ENCODE measurements around the gene OVCA2.

The OVCA2 gene

DNA sequence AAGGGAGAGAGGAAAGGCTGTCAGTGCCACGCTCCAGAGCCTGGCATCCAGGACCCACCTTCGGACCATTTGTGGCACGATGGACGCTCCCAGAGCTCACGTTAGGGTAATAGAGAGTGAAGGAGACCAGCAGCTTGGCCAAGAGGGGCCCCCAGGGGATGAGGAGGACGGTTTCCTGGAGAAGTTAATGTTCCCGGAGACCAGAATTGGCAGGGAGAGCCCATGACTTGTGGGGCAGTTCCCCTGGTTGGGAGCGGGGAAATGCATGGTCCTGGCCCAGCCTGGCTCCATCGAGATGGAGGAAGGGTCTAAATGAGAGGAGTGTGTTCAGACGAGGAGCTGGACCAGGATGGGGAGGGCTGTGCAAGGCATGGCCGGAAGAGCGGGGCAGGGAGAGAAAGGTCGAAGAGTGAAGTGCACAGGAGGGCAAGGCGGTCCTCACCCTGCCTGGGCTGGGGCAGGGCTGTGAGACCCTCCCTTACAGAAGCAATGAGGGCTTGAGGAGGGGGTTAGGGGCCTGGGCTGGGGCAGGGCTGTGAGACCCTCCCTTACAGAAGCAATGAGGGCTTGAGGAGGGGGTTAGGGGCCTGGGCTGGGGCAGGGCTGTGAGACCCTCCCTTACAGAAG lies 10.2 kb downstream of the OVCA2 start:
- Histone ChIP-seq H3K4me1 (ENCODE audit: control insufficient read depth, insufficient read depth, low read length) (peaks cover 10% of the 10 kb centered on the region), H3K36me3 (ENCODE audit: control insufficient read depth in 2 of 2, insufficient read depth in 1 of 2, low read length in 2 of 2) (no peaks in the 10 kb centered on the region; a peak in 1 of 3 replicates), H3K4me3 (ENCODE audit: low read depth, low read length) (no peak overlapping the region), H3K27ac (ENCODE audit: extremely low read depth, low read depth, low read length) (no peak overlapping the region), H3K9me3 (ENCODE audit: control insufficient read depth, insufficient read depth, low read depth, low read length) (no peaks in the 10 kb centered on the region)
- ChIA-PET CTCF (interaction anchor here (0.6 to 1.9 kb wide), 5 partner anchors 26 to 231 kb away, joined by 3 to 5 read pairs (median 3); partner anchors contain the start of gene RTN4RL1), POLR2A (interaction anchor here (0.5 to 1.1 kb wide), 2 partner anchors 193 to 210 kb away, joined by 3 to 4 read pairs; no protein-coding TSS in a partner anchor)
- TF ChIP-seq IKZF3 (tag by site-specific recombination; IDR thresholded peaks at IDR 0.05) (peak; percentile 51; the same call in 1 of the 2 replicates), ZNF830 (tag by site-specific recombination; IDR thresholded peaks at IDR 0.05; ENCODE audit: low read depth) (no peak), YY2 (tag by site-specific recombination; IDR thresholded peaks at IDR 0.05) (no peak), ZNF341 (tag by site-specific recombination; IDR thresholded peaks at IDR 0.05; ENCODE audit: low read depth) (0 out of 2 replicates have a peak, but pooled peaks have one; percentile 17), ZBTB17 (tag by site-specific recombination; IDR thresholded peaks at IDR 0.05) (peak; percentile 66; the same call in 1 of the 2 replicates), ZNF169 (tag by site-specific recombination; IDR thresholded peaks at IDR 0.05) (no peak), ZNF600 (tag by site-specific recombination; IDR thresholded peaks at IDR 0.05) (peak; percentile 32; the same call in 1 of the 2 replicates), ZNF174 (tag by site-specific recombination; IDR thresholded peaks at IDR 0.05) (no peak), KLF8 (tag by site-specific recombination; IDR thresholded peaks at IDR 0.05) (no peak), ZNF677 (tag by site-specific recombination; IDR thresholded peaks at IDR 0.05) (no peak), OVOL3 (tag by site-specific recombination; IDR thresholded peaks at IDR 0.05) (no peak), ZNF112 (tag by site-specific recombination; IDR thresholded peaks at IDR 0.05) (no peak), ZFP69B (tag by site-specific recombination; IDR thresholded peaks at IDR 0.05) (no peak), ZFHX2 (tag by site-specific recombination; conservative IDR thresholded peaks at IDR 0.05) (no peak), ZNF274 (IDR thresholded peaks at IDR 0.05; ENCODE audit: low read length) (no peak), ZNF274 (tag by site-specific recombination; IDR thresholded peaks at IDR 0.05; ENCODE audit: borderline replicate concordance) (no peak), ZNF121 (tag by site-specific recombination; IDR thresholded peaks at IDR 0.05) (peak; percentile 94), BCL11B (tag by site-specific recombination; IDR thresholded peaks at IDR 0.05; ENCODE audit: low read depth) (peak; percentile 52; the same call in 1 of the 2 replicates), GLIS2 (tag by site-specific recombination; IDR thresholded peaks at IDR 0.05) (0 out of 2 replicates have a peak, but pooled peaks have one; percentile 18), ZNF621 (tag by site-specific recombination; IDR thresholded peaks at IDR 0.05) (no peak), ZNF701 (tag by site-specific recombination; IDR thresholded peaks at IDR 0.05) (no peak)
- TF ChIP-seq, protein P1, sequence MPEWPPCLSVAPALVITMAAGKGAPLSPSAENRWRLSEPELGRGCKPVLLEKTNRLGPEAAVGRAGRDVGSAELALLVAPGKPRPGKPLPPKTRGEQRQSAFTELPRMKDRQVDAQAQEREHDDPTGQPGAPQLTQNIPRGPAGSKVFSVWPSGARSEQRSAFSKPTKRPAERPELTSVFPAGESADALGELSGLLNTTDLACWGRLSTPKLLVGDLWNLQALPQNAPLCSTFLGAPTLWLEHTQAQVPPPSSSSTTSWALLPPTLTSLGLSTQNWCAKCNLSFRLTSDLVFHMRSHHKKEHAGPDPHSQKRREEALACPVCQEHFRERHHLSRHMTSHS (tag by site-specific recombination; IDR thresholded peaks at IDR 0.05) = no peak
- TF ChIP-seq, protein P2, sequence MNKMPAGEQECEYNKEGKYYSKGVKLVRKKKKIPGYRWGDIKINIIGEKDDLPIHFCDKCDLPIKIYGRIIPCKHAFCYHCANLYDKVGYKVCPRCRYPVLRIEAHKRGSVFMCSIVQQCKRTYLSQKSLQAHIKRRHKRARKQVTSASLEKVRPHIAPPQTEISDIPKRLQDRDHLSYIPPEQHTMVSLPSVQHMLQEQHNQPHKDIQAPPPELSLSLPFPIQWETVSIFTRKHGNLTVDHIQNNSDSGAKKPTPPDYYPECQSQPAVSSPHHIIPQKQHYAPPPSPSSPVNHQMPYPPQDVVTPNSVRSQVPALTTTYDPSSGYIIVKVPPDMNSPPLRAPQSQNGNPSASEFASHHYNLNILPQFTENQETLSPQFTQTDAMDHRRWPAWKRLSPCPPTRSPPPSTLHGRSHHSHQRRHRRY (tag by site-specific recombination; IDR thresholded peaks at IDR 0.05) = no peak

DNA sequence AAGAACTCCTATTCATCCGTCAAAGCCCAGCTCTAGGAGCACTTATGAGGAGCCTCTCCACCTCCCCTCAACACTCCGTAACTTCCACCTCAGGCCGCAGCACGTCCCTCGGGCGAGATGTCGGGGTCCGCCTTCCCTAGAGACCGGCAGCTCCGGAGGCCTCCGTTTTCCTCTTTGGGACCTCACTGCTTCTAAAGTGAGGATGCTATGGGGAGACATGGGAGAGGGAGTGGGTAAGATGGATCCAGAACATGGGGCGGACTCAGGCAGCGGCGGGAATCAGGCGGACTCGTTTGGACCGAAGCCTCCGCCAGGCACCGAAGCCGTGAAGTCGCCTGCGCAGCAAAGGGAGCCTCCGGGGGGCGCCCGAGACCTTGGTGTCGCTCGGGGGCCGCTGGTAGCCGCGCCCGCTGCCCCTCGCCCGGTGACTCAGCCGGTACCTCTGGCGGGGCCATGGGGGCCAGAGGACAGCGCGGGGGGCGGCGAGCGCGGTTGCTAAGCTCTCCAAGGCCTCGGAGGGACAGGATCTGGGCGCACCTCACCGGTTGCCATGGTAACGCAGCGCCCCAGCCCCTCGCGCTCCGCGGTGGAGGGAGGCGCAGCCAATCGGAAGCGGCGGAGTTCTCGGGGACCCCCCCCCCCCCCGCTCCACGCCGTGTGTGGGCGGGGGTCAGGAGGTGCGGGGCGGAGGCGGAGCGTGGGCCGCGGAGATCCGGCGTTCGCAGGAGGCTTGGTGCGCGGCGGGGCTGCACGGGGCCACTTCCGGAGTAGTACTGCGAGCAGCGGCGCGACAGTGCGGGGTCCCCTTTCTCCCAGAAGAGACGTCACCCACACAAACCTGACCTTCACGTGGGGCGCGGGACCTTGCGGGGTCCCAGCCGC lies 11.8 kb downstream of the OVCA2 start:
- CTCF ChIA-PET = interaction anchor here (0.6 to 4.5 kb wide), 37 partner anchors 8 to 866 kb away, joined by 3 to 143 read pairs (median 4); no protein-coding TSS in a partner anchor
- Histone ChIP-seq H3K4me1 (ENCODE audit: control insufficient read depth, insufficient read depth, low read length) (peaks cover 10% of the 10 kb centered on the region), H3K4me3 (ENCODE audit: low read depth, low read length) (peak overlapping the region; percentile 48), H3K9me3 (ENCODE audit: control insufficient read depth, insufficient read depth, low read depth, low read length) (no peaks in the 10 kb centered on the region), H3K36me3 (ENCODE audit: control insufficient read depth in 2 of 2, insufficient read depth in 1 of 2, low read length in 2 of 2) (no peaks in the 10 kb centered on the region), H3K27ac (ENCODE audit: extremely low read depth, low read depth, low read length) (no peak overlapping the region; the same call in 1 of the 2 replicates)
- POLR2A ChIA-PET = interaction anchor here (0.5 to 1.2 kb wide), 2 partner anchors 169 to 191 kb away, joined by 8 to 11 read pairs; no protein-coding TSS in a partner anchor
- TF ChIP-seq ZNF654 (tag by site-specific recombination; IDR thresholded peaks at IDR 0.05; ENCODE audit: low read depth) (peak; percentile 57), ZNF768 (tag by site-specific recombination; IDR thresholded peaks at IDR 0.05) (no peak), ZSCAN30 (tag by site-specific recombination; IDR thresholded peaks at IDR 0.05) (peak; percentile 55; the same call in 1 of the 2 replicates), KLF16 (tag by site-specific recombination; IDR thresholded peaks at IDR 0.05) (peak; percentile 61), ZNF214 (tag by site-specific recombination; IDR thresholded peaks at IDR 0.05; ENCODE audit: borderline replicate concordance) (no peak), ZNF544 (tag by site-specific recombination; IDR thresholded peaks at IDR 0.05) (no peak), ZNF677 (tag by site-specific recombination; IDR thresholded peaks at IDR 0.05) (no peak), ZNF146 (tag by site-specific recombination; IDR thresholded peaks at IDR 0.05) (no peak)
- TF ChIP-seq, protein P3, sequence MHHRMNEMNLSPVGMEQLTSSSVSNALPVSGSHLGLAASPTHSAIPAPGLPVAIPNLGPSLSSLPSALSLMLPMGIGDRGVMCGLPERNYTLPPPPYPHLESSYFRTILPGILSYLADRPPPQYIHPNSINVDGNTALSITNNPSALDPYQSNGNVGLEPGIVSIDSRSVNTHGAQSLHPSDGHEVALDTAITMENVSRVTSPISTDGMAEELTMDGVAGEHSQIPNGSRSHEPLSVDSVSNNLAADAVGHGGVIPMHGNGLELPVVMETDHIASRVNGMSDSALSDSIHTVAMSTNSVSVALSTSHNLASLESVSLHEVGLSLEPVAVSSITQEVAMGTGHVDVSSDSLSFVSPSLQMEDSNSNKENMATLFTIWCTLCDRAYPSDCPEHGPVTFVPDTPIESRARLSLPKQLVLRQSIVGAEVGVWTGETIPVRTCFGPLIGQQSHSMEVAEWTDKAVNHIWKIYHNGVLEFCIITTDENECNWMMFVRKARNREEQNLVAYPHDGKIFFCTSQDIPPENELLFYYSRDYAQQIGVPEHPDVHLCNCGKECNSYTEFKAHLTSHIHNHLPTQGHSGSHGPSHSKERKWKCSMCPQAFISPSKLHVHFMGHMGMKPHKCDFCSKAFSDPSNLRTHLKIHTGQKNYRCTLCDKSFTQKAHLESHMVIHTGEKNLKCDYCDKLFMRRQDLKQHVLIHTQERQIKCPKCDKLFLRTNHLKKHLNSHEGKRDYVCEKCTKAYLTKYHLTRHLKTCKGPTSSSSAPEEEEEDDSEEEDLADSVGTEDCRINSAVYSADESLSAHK (tag by site-specific recombination; IDR thresholded peaks at IDR 0.05) = peak; percentile 30; the same call in 1 of the 2 replicates
